Small intestine (tissue), 7 donors: Measurements from ENCODE around the gene AZIN2. TPM values are rescaled to one million over a fixed set of nuclear protein-coding genes. Genes with fewer than 3 reads are reported as not detected.

Source experiments
- DNase-seq, 2 donors: peaks; one replicate each; pipeline versions ENCODE4 v3.0.0 to v3.0.0-alpha.2; 2013
- FAIRE-seq: peaks from 2 replicates; lab custom pipeline; 2012; peaks lifted over from hg19 to GRCh38; lab: Jason Lieb, UNC
- H3K27ac ChIP-seq, 3 donors: one replicate each; pipeline ENCODE4 v1.5.1; 2013; ENCODE audit warnings: low read length in 2 of 3, mild to moderate bottlenecking in 2 of 3, control low read depth in 1 of 3, inconsistent platforms in 1 of 3, low read depth in 1 of 3, moderate library complexity in 1 of 3
- H3K27me3 ChIP-seq, 3 donors: one replicate each; pipeline ENCODE4 v1.6.1; 2013; ENCODE audit warnings: low read length in 3 of 3, inconsistent platforms in 1 of 3; ENCODE audit not compliant: control insufficient read depth in 3 of 3, insufficient read depth in 3 of 3
- H3K36me3 ChIP-seq, 3 donors: one replicate each; pipeline ENCODE4 v1.6.1; 2013; ENCODE audit warnings: low read length in 3 of 3, inconsistent platforms in 1 of 3, low read depth in 1 of 3, mild to moderate bottlenecking in 1 of 3, moderate library complexity in 1 of 3; ENCODE audit not compliant: control insufficient read depth in 3 of 3, insufficient read depth in 2 of 3
- H3K4me1 ChIP-seq, 3 donors: one replicate each; pipeline ENCODE4 v1.6.1; 2013; ENCODE audit warnings: low read length in 2 of 3, inconsistent platforms in 1 of 3, low read depth in 1 of 3, mild to moderate bottlenecking in 1 of 3, moderate library complexity in 1 of 3; ENCODE audit not compliant: control insufficient read depth in 3 of 3, insufficient read depth in 2 of 3
- H3K4me3 ChIP-seq, 3 donors: one replicate each; pipeline ENCODE4 v1.5.1; 2013; ENCODE audit warnings: low read length in 3 of 3, control low read depth in 1 of 3, inconsistent platforms in 1 of 3, low read depth in 1 of 3, mild to moderate bottlenecking in 1 of 3, moderate library complexity in 1 of 3
- H3K9me3 ChIP-seq, 2 donors: one replicate each; pipeline ENCODE4 v1.6.1; 2013; ENCODE audit warnings: low read depth in 1 of 2, low read length in 1 of 2; ENCODE audit not compliant: control insufficient read depth in 2 of 2, insufficient read depth in 1 of 2
- WGBS, 3 donors: extraction: QIAGEN DNeasy Blood & Tissue Kit; methylation state at CpG; one replicate each; pipeline ENCODE4 v1.1.7; 2013; 5-methylcytosine and 5-hydroxymethylcytosine counted together
- polyA plus RNA-seq, 4 donors: library from polyadenylated mRNA; stranded (reverse) in 3 of 4; unstranded in 1 of 4; fragments of 200-250 nt in 3 of 4; fragments of 120-200 nt in 1 of 4; gene quantifications; one replicate each; pipeline versions ENCODE4 v1.2.1 to v1.2.3, GENCODE V29; 2013
- donor health status: healthy with polysubstance abuse.
- donor health status: control.
- donor health status: control.
- donor health status: Bipolar disorder and iron deficiency.
- donor health status: healthy.

Gene AZIN2
- polyA plus RNA-seq, 4 donors = 1.1 to 1.6 (median 1.5) TPM; not detected in 1

DNA sequence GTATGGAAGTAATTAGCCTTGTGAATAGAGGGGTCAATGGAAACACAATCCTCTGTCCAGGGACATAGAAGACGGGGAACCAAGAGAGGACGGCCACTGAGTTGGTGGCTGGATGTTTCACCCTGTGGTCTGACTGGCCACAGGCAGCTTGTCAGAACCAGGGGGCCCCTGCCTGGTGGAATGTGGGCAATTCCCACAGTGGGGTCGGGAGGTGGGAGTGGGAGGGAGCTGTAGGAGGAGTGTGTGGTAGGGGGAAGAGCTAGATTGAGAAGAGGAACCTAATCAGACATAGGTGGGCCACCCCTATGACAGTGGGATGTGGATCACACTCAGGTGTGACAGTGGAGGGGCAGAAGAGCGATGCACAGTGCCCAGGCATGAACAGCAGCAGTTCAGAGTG lies 69.6 kb downstream of the AZIN2 start:
- H3K27me3 ChIP-seq = no peaks in the 10 kb centered on the region
- H3K4me1 ChIP-seq = no peaks in the 10 kb centered on the region
- DNase-seq (no peak), FAIRE-seq (no peak)
- H3K27ac ChIP-seq = no peak overlapping the region
- peaks cover 2 to 28% (median 4%) of the 10 kb centered on the region in 3 donors for H3K36me3 ChIP-seq
- 86 to 93% (median 89%) methylated on average over 4 of the region's 4 CpGs for WGBS, 3 donors
- no peak overlapping the region for H3K4me3 ChIP-seq
- no peaks in the 10 kb centered on the region for H3K9me3 ChIP-seq

DNA sequence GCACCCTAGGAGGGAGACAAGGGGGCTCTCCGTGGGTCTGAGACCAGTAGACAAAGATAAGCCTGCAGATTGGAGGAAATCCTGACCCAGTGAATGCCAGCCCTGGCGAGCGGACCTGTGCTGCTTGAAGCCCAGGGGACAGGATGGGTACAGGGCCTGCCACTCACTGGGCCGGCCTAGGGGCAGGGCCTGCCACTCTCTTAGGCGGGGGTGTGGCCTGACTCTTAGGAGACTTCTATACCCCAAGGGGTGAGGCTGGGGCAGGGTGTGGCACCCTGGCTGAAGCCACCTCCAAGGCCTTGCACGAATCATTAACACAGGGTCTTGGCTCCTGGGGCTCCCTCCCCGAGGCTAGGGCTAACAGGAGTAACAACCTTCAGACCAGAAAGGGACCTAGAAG lies 70.2 kb downstream of the AZIN2 start:
- Histone ChIP-seq H3K36me3 (peaks cover 2 to 22% (median 4%) of the 10 kb centered on the region in 3 donors), H3K27me3 (no peaks in the 10 kb centered on the region), H3K4me3 (no peak overlapping the region), H3K9me3 (no peaks in the 10 kb centered on the region), H3K27ac (no peak overlapping the region), H3K4me1 (no peaks in the 10 kb centered on the region)
- DNase-seq (no peak), FAIRE-seq (no peak)
- 55 to 86% (median 76%) methylated on average over 7 of the region's 7 CpGs for WGBS, 3 donors

DNA sequence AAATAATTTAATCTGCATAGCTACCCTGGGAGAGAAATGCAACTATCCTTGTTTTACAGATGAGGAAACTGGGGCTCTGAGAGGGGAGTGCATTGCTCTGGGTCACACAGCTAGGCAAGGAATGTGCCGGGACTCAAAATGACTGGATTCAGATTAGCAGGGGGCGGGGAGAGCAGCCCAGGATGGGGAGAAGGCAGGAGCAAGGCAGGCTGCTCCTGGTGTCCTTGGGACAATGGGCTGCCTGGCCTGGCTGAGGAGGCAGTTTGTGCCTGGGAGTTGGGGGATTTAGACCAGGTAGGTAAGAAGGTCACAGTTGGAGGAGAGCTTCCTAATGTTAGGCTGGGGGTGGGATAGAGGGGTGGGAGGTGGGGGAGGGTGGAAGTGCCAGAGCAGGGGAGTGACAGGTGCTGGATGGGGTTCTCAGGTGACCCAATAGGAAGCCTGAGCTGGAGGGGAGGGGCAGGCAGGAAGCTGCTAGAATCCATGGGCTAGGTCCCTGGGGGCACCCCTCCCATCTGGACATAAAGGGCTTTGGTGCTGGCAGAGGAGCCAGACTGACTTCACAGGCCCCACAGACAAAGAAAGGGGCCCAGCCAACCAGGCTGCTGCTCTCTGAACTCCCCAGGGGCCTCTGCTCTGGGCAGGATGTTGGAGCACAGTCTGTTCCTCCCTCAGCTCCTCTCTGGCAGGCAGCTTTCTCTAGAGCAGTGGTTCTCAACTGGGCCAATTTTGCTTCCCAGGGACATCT lies 71.9 kb downstream of the AZIN2 start:
- Histone ChIP-seq H3K27ac (no peak overlapping the region), H3K4me3 (no peak overlapping the region), H3K4me1 (no peaks in the 10 kb centered on the region), H3K27me3 (no peaks in the 10 kb centered on the region), H3K36me3 (peaks cover 0 to 9% (median 0%) of the 10 kb centered on the region in 3 donors), H3K9me3 (no peaks in the 10 kb centered on the region)
- no peak for FAIRE-seq
- no peak for DNase-seq
- 54 to 90% (median 89%) methylated on average over 2 of the region's 2 CpGs for WGBS, 3 donors

DNA sequence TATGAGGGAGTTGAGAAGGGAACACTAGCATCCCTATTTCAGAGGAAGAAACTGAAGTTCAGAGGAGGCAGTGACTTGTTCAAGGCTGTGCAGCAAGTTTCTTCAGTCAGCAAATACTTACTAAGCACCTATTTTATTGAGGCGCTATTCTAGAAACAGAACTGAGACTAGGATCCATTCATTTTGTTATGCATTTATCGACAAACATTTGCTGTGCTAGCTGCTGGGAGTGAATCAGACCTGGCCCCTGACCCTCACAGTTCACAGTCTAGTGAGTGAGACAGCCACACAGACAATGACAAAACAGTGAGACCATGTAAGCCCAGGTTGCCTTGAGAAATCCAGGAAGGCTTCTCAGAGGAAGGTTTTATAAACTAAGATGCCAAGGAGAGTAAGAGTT lies 72.7 kb downstream of the AZIN2 start:
- Histone ChIP-seq H3K27me3 (no peaks in the 10 kb centered on the region), H3K9me3 (no peaks in the 10 kb centered on the region), H3K4me1 (no peaks in the 10 kb centered on the region), H3K27ac (no peak overlapping the region), H3K4me3 (no peak overlapping the region), H3K36me3 (peaks cover 0 to 15% (median 0%) of the 10 kb centered on the region in 3 donors)
- WGBS, 3 donors = 91 to 96% (median 94%) methylated on average over 2 of the region's 2 CpGs
- DNase-seq (no peak), FAIRE-seq (no peak)

DNA sequence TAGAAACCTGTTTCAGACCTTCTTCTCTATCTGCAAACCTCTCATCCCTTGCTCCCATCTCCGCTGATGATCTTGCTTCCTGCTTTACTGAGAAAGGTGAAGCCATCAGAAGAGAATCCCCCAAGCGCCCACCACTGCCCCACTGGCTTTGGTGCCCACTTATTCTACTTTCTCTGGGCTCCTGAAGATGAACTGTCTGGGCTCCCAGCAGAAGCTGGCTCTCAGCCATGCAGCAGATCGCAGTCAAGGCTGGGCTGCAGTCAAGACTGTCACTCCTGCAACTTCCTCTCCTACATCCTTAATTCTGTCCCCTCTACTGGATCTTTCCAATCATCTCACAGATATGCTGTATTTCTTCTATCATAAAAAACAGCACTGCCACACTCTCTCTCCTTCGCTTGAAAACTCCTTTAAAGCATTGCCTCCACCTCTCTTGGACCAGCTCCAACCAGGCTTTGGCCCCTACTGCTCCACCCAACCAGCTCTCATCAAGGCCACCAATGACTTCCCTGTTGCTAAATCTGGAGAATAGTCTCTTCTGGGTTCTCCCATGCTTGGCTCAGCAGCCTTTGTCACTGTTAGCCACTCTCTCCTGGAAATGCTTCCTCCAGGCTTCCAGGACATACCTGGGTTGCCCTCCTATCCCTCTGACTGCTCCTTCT lies 75.1 kb downstream of the AZIN2 start:
- FAIRE-seq (no peak), DNase-seq (peak in 1 of 2 donors; percentile 6)
- Histone ChIP-seq H3K9me3 (no peaks in the 10 kb centered on the region), H3K27ac (no peak overlapping the region), H3K36me3 (peaks cover 0 to 20% (median 0%) of the 10 kb centered on the region in 3 donors), H3K4me1 (no peaks in the 10 kb centered on the region), H3K4me3 (no peak overlapping the region), H3K27me3 (no peaks in the 10 kb centered on the region)
- WGBS, 3 donors = 66 to 73% (median 69%) methylated on average over 4 of the region's 4 CpGs

DNA sequence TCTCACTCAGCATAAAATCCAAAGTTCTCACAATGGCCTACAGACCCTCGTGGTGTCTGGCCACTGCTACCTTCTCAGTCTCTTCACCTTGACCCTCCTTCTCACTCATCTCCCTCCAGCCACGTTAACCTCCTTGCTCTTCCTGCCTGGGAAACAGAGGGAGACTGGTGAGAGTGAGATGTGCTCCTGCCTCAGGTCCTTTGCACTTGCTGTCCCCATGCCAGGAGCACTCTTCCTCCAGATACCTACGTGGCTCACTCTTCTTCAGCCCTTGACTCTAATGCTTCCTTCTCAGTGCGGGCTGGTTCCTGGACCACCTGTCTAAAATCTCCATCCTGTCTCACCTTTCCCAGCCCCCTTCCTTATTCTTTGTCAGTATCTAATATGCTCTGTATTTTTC lies 76.2 kb downstream of the AZIN2 start:
- Histone ChIP-seq H3K36me3 (peaks cover 0 to 16% (median 0%) of the 10 kb centered on the region in 3 donors), H3K27me3 (no peaks in the 10 kb centered on the region), H3K27ac (no peak overlapping the region), H3K4me3 (no peak overlapping the region), H3K9me3 (no peaks in the 10 kb centered on the region), H3K4me1 (no peaks in the 10 kb centered on the region)
- DNase-seq (no peak), FAIRE-seq (no peak)
- WGBS, 3 donors = 89 to 95% (median 94%) methylated on average over 4 of the region's 4 CpGs

DNA sequence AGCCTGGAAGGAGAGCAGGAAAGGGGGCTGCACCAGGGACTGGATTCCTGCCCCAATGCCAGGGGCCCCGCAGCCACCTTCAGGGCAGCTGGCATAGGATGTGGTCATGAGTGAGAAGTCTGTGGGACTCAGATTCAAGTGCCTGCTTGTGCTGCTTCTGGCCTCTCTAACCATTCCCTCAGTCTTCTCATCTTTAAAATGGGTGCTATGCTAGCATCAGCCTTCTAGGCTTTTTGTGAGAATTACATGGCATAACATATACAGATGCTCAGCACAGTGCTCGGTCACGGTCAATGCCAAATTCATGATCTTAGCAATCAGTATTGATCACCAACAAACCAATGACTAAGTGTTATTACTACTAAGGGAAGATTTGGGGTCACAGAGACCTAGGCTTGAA lies 77.4 kb downstream of the AZIN2 start:
- no peak for FAIRE-seq
- WGBS, 3 donors = 95 to 100% (median 100%) methylated on average over 3 of the region's 3 CpGs

DNA sequence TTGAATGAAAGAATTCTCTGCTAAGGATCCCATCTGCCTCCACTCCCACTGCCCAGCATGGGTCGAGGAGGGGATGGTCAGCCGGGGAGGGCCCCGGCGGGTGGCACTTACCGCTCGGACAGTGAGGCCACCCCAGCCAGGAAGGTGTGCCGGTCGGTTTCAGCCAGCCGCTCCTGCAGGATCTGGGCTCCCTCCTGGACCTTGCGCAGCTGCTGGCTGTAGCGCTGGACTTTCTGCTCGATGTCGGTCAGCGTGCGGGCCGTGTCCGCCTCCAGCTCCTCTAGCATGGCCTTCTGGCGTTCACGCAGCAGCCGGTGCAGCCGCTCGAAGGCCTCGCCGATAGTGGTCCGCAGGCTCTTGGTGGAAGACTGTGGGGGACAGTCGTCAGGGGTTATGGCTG lies 78.6 kb downstream of the AZIN2 start:
- H3K9me3 ChIP-seq = no peaks in the 10 kb centered on the region
- 97 to 99% (median 98%) methylated on average over 26 of the region's 26 CpGs for WGBS, 3 donors
- no peaks in the 10 kb centered on the region for H3K27me3 ChIP-seq
- no peak overlapping the region for H3K4me3 ChIP-seq
- H3K4me1 ChIP-seq = no peaks in the 10 kb centered on the region
- no peak for DNase-seq
- peaks cover 0 to 15% (median 0%) of the 10 kb centered on the region in 3 donors for H3K36me3 ChIP-seq
- FAIRE-seq = no peak
- H3K27ac ChIP-seq = no peak overlapping the region

More for the DNA sequence above, 77.4 kb downstream of the AZIN2 start:
- Histone ChIP-seq H3K4me1 (no peaks in the 10 kb centered on the region), H3K9me3 (no peaks in the 10 kb centered on the region), H3K36me3 (peaks cover 0 to 16% (median 0%) of the 10 kb centered on the region in 3 donors), H3K27me3 (no peaks in the 10 kb centered on the region), H3K27ac (no peak overlapping the region), H3K4me3 (no peak overlapping the region)
- no peak for DNase-seq
